Measurements from ENCODE around the gene SMPX. TPM values are rescaled to one million over a fixed set of nuclear protein-coding genes. Genes with fewer than 3 reads are reported as not detected.

SMPX gene
- total RNA-seq, 1 donor: not detected

- Histone ChIP-seq H3K9me3 (ENCODE audit: low read depth, low read length) (no peaks in the 10 kb centered on the region), H3K4me2 (ENCODE audit: insufficient read depth, low read length) (no peak overlapping the region)
- TF ChIP-seq CTCF (IDR thresholded peaks at IDR 0.05; ENCODE audit: extremely low read depth, low read depth, low read length): no peak
Measured at GRCh38 chrX:21717802-21718201, 40.1 kb downstream of the SMPX start.

GRCh38 chrX:21715825-21716224 is 42.1 kb downstream of the SMPX start:
- Histone ChIP-seq H3K9me3 (ENCODE audit: low read depth, low read length) (no peaks in the 10 kb centered on the region), H3K79me2 (ENCODE audit: insufficient read depth, low read length) (no peaks in the 10 kb centered on the region), H3K4me2 (ENCODE audit: insufficient read depth, low read length) (no peak overlapping the region), H3K4me1 (ENCODE audit: insufficient read depth, low read length) (no peaks in the 10 kb centered on the region), H3K27me3 (ENCODE audit: insufficient read depth, low read length) (no peaks in the 10 kb centered on the region), H3K4me3 (ENCODE audit: insufficient read depth, low read length) (no peak overlapping the region), H3K27ac (ENCODE audit: low read depth, low read length) (no peak overlapping the region), H2AFZ (ENCODE audit: low read length) (no peak overlapping the region), H4K20me1 (ENCODE audit: insufficient read depth, low read length) (no peaks in the 10 kb centered on the region), H3K36me3 (ENCODE audit: insufficient read depth, low read length) (no peaks in the 10 kb centered on the region)
- no peak for DNase-seq (ENCODE audit: insufficient read length, low spot score, missing footprints)
- TF ChIP-seq CTCF (IDR thresholded peaks at IDR 0.05; ENCODE audit: extremely low read depth, low read depth, low read length): no peak

More at GRCh38 chrX:21717802-21718201, 40.1 kb downstream of the SMPX start:
- H3K4me3 ChIP-seq (ENCODE audit: insufficient read depth, low read length): no peak overlapping the region
- no peaks in the 10 kb centered on the region for H3K36me3 ChIP-seq (ENCODE audit: insufficient read depth, low read length)
- no peaks in the 10 kb centered on the region for H3K4me1 ChIP-seq (ENCODE audit: insufficient read depth, low read length)
- H2AFZ ChIP-seq (ENCODE audit: low read length): no peak overlapping the region
- no peaks in the 10 kb centered on the region for H4K20me1 ChIP-seq (ENCODE audit: insufficient read depth, low read length)
- H3K79me2 ChIP-seq (ENCODE audit: insufficient read depth, low read length): no peaks in the 10 kb centered on the region
- no peak for DNase-seq (ENCODE audit: insufficient read length, low spot score, missing footprints)
- no peak overlapping the region for H3K27ac ChIP-seq (ENCODE audit: low read depth, low read length)
- H3K27me3 ChIP-seq (ENCODE audit: insufficient read depth, low read length): no peaks in the 10 kb centered on the region

- H3K4me1 ChIP-seq (ENCODE audit: insufficient read depth, low read length): no peaks in the 10 kb centered on the region
- no peaks in the 10 kb centered on the region for H3K9me3 ChIP-seq (ENCODE audit: low read depth, low read length)
- no peaks in the 10 kb centered on the region for H4K20me1 ChIP-seq (ENCODE audit: insufficient read depth, low read length)
- TF ChIP-seq CTCF (IDR thresholded peaks at IDR 0.05; ENCODE audit: extremely low read depth, low read depth, low read length): no peak
- no peak for DNase-seq (ENCODE audit: insufficient read length, low spot score, missing footprints)
- no peak overlapping the region for H3K4me2 ChIP-seq (ENCODE audit: insufficient read depth, low read length)
- no peak overlapping the region for H2AFZ ChIP-seq (ENCODE audit: low read length)
- H3K79me2 ChIP-seq (ENCODE audit: insufficient read depth, low read length): no peaks in the 10 kb centered on the region
- no peak overlapping the region for H3K4me3 ChIP-seq (ENCODE audit: insufficient read depth, low read length)
- no peaks in the 10 kb centered on the region for H3K27me3 ChIP-seq (ENCODE audit: insufficient read depth, low read length)
- H3K36me3 ChIP-seq (ENCODE audit: insufficient read depth, low read length): no peaks in the 10 kb centered on the region
- no peak overlapping the region for H3K27ac ChIP-seq (ENCODE audit: low read depth, low read length)
Measured at GRCh38 chrX:21715337-21715736, 42.6 kb downstream of the SMPX start.

- no peak overlapping the region for H3K4me3 ChIP-seq (ENCODE audit: insufficient read depth, low read length)
- no peak overlapping the region for H3K27ac ChIP-seq (ENCODE audit: low read depth, low read length)
- H4K20me1 ChIP-seq (ENCODE audit: insufficient read depth, low read length): no peaks in the 10 kb centered on the region
- TF ChIP-seq CTCF (IDR thresholded peaks at IDR 0.05; ENCODE audit: extremely low read depth, low read depth, low read length): no peak
- no peaks in the 10 kb centered on the region for H3K4me1 ChIP-seq (ENCODE audit: insufficient read depth, low read length)
- H3K36me3 ChIP-seq (ENCODE audit: insufficient read depth, low read length): no peaks in the 10 kb centered on the region
- no peak overlapping the region for H2AFZ ChIP-seq (ENCODE audit: low read length)
- no peak for DNase-seq (ENCODE audit: insufficient read length, low spot score, missing footprints)
- no peak overlapping the region for H3K4me2 ChIP-seq (ENCODE audit: insufficient read depth, low read length)
- no peaks in the 10 kb centered on the region for H3K79me2 ChIP-seq (ENCODE audit: insufficient read depth, low read length)
- H3K9me3 ChIP-seq (ENCODE audit: low read depth, low read length): no peaks in the 10 kb centered on the region
- H3K27me3 ChIP-seq (ENCODE audit: insufficient read depth, low read length): no peaks in the 10 kb centered on the region
Measured at GRCh38 chrX:21711848-21712197, 46.1 kb downstream of the SMPX start.
